NT2/D1 (cell line): ENCODE data around the gene SALL3.

Experiments used
- SUZ12 ChIP-seq: IDR thresholded peaks from 2 replicates; pipeline ENCODE4 v1.6.1; 2011; ENCODE audit not compliant: insufficient read length, insufficient read depth; ENCODE audit errors: extremely low read depth
- YY1 ChIP-seq: IDR thresholded peaks from 2 replicates; pipeline ENCODE4 v1.6.1; 2011; ENCODE audit not compliant: insufficient read length, insufficient read depth
- ZNF274 ChIP-seq: IDR thresholded peaks from 2 replicates; pipeline ENCODE4 v1.6.1; 2011; ENCODE audit warnings: mild to moderate bottlenecking, low read depth, low read length

GRCh38 chr18:79000997-79001396 is 21.4 kb downstream of the SALL3 start:
- TF ChIP-seq YY1 (no peak), ZNF274 (no peak), SUZ12 (no peak)
